PC-9 (cell line): Measurements from ENCODE around the gene MORF4L2.

ENCODE experiments used
- CTCF ChIP-seq: fragments of 200-600 bp; sonication (generic); conservative IDR thresholded peaks from 2 replicates; pipeline ENCODE4 v1.6.1; 2017; ENCODE audit warnings: mixed run types, antibody characterized with exemption, mild to moderate bottlenecking, moderate library complexity
- EZH2 ChIP-seq: fragments of 200-600 bp; sonication (generic); IDR thresholded peaks from 2 replicates; pipeline ENCODE4 v1.8.0; 2017; ENCODE audit warnings: antibody characterized with exemption, low read depth

- TF ChIP-seq CTCF, result no peak
- no peak for TF ChIP-seq EZH2
Observed at GRCh38 chrX:103656617-103657016, 29.9 kb downstream of the MORF4L2 start.
